PFSK-1 (cell line): ENCODE measurements around the gene MFSD2B.
A peak's percentile ranks its signal among the peaks of the same experiment; 100 is the strongest.

ENCODE experiments used
- POLR2AphosphoS5 ChIP-seq: IDR thresholded peaks from 2 replicates; pipeline ENCODE4 v1.6.1; 2012; ENCODE audit warnings: low read depth, mild to moderate bottlenecking, control low read depth, low read length, moderate library complexity
- TAF1 ChIP-seq: IDR thresholded peaks from 2 replicates; pipeline ENCODE4 v1.6.1; 2012; ENCODE audit warnings: low read length, control low read depth, borderline replicate concordance; ENCODE audit not compliant: insufficient read depth
- TF ChIP-seq, protein P1 (sequence below), 2 experiments: IDR thresholded peaks; 2 replicates each; pipeline versions ENCODE4 v1.6.1 to v1.8.0; 2011 to 2012; ENCODE audit warnings: low read depth in 2 of 2, low read length in 2 of 2, control low read depth in 1 of 2, inconsistent platforms in 1 of 2, mild to moderate bottlenecking in 1 of 2, moderate library complexity in 1 of 2; ENCODE audit not compliant: insufficient read depth in 1 of 2

- TF ChIP-seq, protein P1, sequence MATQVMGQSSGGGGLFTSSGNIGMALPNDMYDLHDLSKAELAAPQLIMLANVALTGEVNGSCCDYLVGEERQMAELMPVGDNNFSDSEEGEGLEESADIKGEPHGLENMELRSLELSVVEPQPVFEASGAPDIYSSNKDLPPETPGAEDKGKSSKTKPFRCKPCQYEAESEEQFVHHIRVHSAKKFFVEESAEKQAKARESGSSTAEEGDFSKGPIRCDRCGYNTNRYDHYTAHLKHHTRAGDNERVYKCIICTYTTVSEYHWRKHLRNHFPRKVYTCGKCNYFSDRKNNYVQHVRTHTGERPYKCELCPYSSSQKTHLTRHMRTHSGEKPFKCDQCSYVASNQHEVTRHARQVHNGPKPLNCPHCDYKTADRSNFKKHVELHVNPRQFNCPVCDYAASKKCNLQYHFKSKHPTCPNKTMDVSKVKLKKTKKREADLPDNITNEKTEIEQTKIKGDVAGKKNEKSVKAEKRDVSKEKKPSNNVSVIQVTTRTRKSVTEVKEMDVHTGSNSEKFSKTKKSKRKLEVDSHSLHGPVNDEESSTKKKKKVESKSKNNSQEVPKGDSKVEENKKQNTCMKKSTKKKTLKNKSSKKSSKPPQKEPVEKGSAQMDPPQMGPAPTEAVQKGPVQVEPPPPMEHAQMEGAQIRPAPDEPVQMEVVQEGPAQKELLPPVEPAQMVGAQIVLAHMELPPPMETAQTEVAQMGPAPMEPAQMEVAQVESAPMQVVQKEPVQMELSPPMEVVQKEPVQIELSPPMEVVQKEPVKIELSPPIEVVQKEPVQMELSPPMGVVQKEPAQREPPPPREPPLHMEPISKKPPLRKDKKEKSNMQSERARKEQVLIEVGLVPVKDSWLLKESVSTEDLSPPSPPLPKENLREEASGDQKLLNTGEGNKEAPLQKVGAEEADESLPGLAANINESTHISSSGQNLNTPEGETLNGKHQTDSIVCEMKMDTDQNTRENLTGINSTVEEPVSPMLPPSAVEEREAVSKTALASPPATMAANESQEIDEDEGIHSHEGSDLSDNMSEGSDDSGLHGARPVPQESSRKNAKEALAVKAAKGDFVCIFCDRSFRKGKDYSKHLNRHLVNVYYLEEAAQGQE (IDR thresholded peaks at IDR 0.05; ENCODE audit: insufficient read depth in 1 of 2, low read depth in 2 of 2, low read length in 2 of 2) = no peak
- peak; percentile 88 for TF ChIP-seq POLR2AphosphoS5
- no peak for TF ChIP-seq TAF1
Observed at GRCh38 chr2:24049485-24050021, 39.7 kb downstream of the MFSD2B start, which contains the start of gene FKBP1B.
